ENCODE measurements around the gene KDM5D.

The KDM5D gene

DNA sequence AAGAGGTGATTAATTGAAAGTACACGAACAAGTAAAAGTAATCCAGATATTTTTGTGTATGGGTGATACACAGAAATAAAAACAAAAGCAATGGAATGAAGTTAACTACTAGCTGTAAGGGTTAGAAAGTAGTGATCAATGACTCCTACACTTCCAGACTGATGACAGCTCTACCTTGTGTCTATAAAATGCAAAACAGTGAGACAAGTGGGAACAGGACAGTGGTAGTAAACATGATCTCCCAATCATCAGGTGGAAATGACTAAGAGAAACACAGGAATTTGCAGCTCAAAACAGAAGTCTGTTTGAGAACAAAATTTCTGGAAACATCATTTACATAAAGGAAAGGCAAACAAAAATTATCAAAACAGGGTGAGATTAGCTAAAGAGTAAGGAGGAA, 10.1 kb downstream of the KDM5D start:
- no peak for TF ChIP-seq EZH2phosphoT487 (IDR thresholded peaks at IDR 0.05; ENCODE audit: low read depth)
- TF ChIP-seq, protein P1, sequence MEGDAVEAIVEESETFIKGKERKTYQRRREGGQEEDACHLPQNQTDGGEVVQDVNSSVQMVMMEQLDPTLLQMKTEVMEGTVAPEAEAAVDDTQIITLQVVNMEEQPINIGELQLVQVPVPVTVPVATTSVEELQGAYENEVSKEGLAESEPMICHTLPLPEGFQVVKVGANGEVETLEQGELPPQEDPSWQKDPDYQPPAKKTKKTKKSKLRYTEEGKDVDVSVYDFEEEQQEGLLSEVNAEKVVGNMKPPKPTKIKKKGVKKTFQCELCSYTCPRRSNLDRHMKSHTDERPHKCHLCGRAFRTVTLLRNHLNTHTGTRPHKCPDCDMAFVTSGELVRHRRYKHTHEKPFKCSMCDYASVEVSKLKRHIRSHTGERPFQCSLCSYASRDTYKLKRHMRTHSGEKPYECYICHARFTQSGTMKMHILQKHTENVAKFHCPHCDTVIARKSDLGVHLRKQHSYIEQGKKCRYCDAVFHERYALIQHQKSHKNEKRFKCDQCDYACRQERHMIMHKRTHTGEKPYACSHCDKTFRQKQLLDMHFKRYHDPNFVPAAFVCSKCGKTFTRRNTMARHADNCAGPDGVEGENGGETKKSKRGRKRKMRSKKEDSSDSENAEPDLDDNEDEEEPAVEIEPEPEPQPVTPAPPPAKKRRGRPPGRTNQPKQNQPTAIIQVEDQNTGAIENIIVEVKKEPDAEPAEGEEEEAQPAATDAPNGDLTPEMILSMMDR (IDR thresholded peaks at IDR 0.05; ENCODE audit: low read depth, low read length): no peak
- no peaks in the 10 kb centered on the region for H3K9me3 ChIP-seq (ENCODE audit: insufficient read depth, low read length)

DNA sequence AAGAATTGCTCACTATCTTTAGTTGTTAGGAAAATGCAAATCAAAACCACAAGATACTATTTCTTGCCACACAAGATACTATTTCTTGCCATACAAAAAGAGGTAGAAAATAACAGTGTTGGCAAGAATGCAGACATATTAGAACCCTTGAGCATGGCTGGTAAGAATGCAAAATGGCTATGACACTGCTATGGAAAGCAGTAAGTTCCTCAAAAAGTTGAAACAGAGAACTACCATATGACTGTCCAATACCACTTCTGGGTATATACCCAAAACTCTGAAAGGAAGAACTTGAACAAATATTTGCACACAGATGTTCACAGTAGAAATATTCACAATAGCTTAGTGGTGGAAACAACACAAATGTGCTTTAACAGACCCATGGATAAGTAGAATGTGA, 26.6 kb downstream of the KDM5D start:
- Histone ChIP-seq H2AFZ (ENCODE audit: low read depth, low read length) (no peak overlapping the region), H3K27me3 (ENCODE audit: low read depth, low read length) (no peaks in the 10 kb centered on the region), H3K79me2 (ENCODE audit: low read length) (no peaks in the 10 kb centered on the region), H3K36me3 (replicated peaks; ENCODE audit: low read depth, low read length) (peaks cover 82% of the 10 kb centered on the region), H3K4me2 (ENCODE audit: low read length) (peak overlapping the region; percentile 58), H3K4me1 (ENCODE audit: low read length) (peaks cover 39% of the 10 kb centered on the region), H3K9ac (ENCODE audit: low read length) (no peak overlapping the region), H3K27ac (ENCODE audit: low read length) (peak overlapping the region; percentile 83), H3K9me3 (ENCODE audit: insufficient read depth, low read length) (no peaks in the 10 kb centered on the region), H3K4me3 (ENCODE audit: low read length) (peak overlapping the region; percentile 39; the same call in 1 of the 2 replicates), H4K20me1 (ENCODE audit: insufficient read depth, low read length) (no peaks in the 10 kb centered on the region)
- TF ChIP-seq, protein P1 (IDR thresholded peaks at IDR 0.05; ENCODE audit: low read depth, low read length): no peak
- TF ChIP-seq EZH2phosphoT487 (IDR thresholded peaks at IDR 0.05; ENCODE audit: low read depth): no peak

More for the DNA sequence above, 10.1 kb downstream of the KDM5D start:
- Histone ChIP-seq H3K9ac (ENCODE audit: low read length) (no peak overlapping the region), H2AFZ (ENCODE audit: low read depth, low read length) (no peak overlapping the region), H3K4me1 (ENCODE audit: low read length) (no peaks in the 10 kb centered on the region), H3K4me2 (ENCODE audit: low read length) (no peak overlapping the region), H3K27me3 (ENCODE audit: low read depth, low read length) (no peaks in the 10 kb centered on the region), H3K36me3 (replicated peaks; ENCODE audit: low read depth, low read length) (peaks cover 44% of the 10 kb centered on the region), H3K27ac (ENCODE audit: low read length) (no peak overlapping the region), H3K79me2 (ENCODE audit: low read length) (no peaks in the 10 kb centered on the region), H4K20me1 (ENCODE audit: insufficient read depth, low read length) (no peaks in the 10 kb centered on the region), H3K4me3 (ENCODE audit: low read length) (no peak overlapping the region)

DNA sequence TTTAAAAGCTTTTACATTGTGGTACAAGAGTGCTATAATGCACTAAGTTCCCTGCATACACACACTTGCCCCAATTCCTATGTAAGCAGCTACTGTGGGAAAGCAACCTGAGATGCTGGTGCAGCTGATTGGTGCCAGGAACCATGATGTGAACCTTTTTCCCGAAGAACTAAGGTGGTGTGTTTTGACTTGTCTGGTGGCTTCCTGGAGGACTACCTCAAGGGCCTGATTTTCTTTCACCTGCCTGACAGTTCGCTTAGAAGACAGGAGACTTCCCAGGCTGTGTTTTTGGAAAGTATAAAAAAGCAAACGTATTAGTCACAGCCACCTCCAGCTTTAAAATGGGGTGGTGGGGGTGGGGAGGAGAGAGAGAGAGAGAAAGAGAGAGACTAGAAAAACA, 27.4 kb downstream of the KDM5D start:
- Histone ChIP-seq H3K9ac (ENCODE audit: low read length) (no peak overlapping the region), H3K36me3 (replicated peaks; ENCODE audit: low read depth, low read length) (peaks cover 78% of the 10 kb centered on the region), H3K27me3 (ENCODE audit: low read depth, low read length) (no peaks in the 10 kb centered on the region), H2AFZ (ENCODE audit: low read depth, low read length) (no peak overlapping the region), H3K4me1 (ENCODE audit: low read length) (peaks cover 39% of the 10 kb centered on the region), H3K79me2 (ENCODE audit: low read length) (no peaks in the 10 kb centered on the region), H3K4me2 (ENCODE audit: low read length) (peak overlapping the region; percentile 58; the same call in 1 of the 2 replicates), H3K27ac (ENCODE audit: low read length) (peak overlapping the region; percentile 83), H4K20me1 (ENCODE audit: insufficient read depth, low read length) (no peaks in the 10 kb centered on the region), H3K9me3 (ENCODE audit: insufficient read depth, low read length) (no peaks in the 10 kb centered on the region), H3K4me3 (ENCODE audit: low read length) (no peak overlapping the region)
- TF ChIP-seq EZH2phosphoT487 (IDR thresholded peaks at IDR 0.05; ENCODE audit: low read depth): no peak
- TF ChIP-seq, protein P1 (IDR thresholded peaks at IDR 0.05; ENCODE audit: low read depth, low read length): no peak

DNA sequence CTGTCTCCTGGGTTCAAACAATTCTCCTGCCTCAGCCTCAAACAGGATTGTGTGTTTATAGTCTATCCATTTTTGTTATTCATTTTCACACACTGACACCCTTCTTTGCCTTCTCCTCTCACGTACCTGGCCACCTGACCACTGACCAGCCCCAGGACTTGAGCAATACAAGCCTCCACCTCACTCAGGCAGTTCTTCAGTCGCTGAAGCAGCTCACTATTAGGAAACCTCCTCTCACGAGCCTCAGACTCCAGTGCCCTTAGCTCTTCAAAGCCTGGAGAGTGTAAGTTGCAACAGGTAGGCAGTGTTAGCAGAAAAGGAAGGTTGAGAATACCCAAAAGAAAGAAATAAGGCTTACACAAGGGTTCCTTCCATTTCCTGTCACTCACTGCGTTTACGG, 29.3 kb downstream of the KDM5D start:
- H3K36me3 ChIP-seq (replicated peaks; ENCODE audit: low read depth, low read length): peaks cover 68% of the 10 kb centered on the region
- no peaks in the 10 kb centered on the region for H4K20me1 ChIP-seq (ENCODE audit: insufficient read depth, low read length)
- H3K9me3 ChIP-seq (ENCODE audit: insufficient read depth, low read length): no peaks in the 10 kb centered on the region
- H3K4me1 ChIP-seq (ENCODE audit: low read length): peaks cover 39% of the 10 kb centered on the region
- no peak overlapping the region for H3K4me3 ChIP-seq (ENCODE audit: low read length)
- no peak overlapping the region for H3K9ac ChIP-seq (ENCODE audit: low read length)
- H3K27ac ChIP-seq (ENCODE audit: low read length): no peak overlapping the region
- TF ChIP-seq, protein P1 (IDR thresholded peaks at IDR 0.05; ENCODE audit: low read depth, low read length): no peak
- no peak for TF ChIP-seq EZH2phosphoT487 (IDR thresholded peaks at IDR 0.05; ENCODE audit: low read depth)
- no peak overlapping the region for H3K4me2 ChIP-seq (ENCODE audit: low read length)
- no peak overlapping the region for H2AFZ ChIP-seq (ENCODE audit: low read depth, low read length)
- no peaks in the 10 kb centered on the region for H3K27me3 ChIP-seq (ENCODE audit: low read depth, low read length)
- H3K79me2 ChIP-seq (ENCODE audit: low read length): no peaks in the 10 kb centered on the region
